HT1080 (cell line): ENCODE measurements around the gene MTUS2. TPM values are rescaled to one million over a fixed set of nuclear protein-coding genes. Genes with fewer than 3 reads are reported as not detected.
A peak's percentile ranks its signal among the peaks of the same experiment; 100 is the strongest.

Experiments used
- DNase-seq: peaks from one replicate; pipeline ENCODE4 v3.0.0-alpha.2; 2015; ENCODE audit warnings: low read depth
- total RNA-seq: library from RNA; depleted of rRNA; stranded (reverse); fragments of >200 nt; shearing (Covaris generic); gene quantifications from 2 replicates; pipeline ENCODE4 v1.2.3, GENCODE V29; 2014

Gene MTUS2
- total RNA-seq, 1 experiment from 2014 or later, result 0.19 TPM

DNA sequence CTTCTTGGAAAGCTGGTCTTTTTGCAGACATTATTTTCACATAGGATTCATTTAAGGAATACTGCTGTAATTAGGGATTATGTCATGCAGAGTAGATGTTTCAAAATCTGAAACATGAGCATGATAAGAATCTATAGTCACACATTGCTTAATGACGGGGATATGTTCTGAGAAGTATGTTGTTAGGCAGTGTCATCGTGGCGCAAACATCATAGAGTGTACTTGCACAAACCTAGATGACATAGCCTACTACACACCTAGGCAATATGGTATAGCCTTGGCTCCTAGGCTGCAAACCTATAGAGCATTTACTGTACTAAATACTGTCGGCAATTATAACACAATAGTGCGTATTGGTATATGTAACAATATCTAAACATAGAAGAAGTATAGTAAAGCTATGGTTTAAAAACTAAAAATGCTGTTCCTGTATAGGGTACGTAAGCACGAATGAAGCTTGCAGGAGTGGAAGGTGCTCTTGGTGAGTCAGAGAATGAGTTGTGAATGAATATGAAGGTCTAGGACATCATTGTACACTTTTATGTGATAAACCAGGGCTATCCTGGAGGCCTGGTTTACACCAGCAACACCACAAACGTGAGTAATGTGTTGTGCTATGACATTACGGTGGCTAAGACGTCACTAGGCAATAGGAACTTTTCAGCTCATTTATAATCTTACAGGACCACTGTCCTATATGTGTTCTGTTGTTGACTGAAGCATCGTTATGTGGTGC lies 283.1 kb downstream of the MTUS2 start:
- no peak for DNase-seq

DNA sequence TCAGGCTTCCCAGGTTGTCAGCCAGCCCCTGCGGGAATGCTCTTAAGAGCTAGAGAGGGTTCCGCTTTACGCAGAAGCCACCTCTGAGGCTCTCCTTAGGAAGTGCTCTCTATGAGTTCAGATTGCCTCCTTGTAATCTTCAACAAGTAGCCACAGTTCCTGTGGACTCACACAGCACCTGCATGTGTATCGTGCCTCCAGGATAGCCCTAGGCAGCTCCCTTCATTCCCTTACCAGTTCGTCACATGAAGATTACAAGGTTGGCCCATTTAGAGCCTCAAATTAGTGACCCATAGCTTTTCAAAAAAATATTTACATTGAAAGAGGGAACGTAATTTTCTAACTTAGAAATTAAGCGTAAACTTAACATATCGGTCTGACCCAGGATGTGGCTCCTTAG lies 284.3 kb downstream of the MTUS2 start:
- no peak for DNase-seq

DNA sequence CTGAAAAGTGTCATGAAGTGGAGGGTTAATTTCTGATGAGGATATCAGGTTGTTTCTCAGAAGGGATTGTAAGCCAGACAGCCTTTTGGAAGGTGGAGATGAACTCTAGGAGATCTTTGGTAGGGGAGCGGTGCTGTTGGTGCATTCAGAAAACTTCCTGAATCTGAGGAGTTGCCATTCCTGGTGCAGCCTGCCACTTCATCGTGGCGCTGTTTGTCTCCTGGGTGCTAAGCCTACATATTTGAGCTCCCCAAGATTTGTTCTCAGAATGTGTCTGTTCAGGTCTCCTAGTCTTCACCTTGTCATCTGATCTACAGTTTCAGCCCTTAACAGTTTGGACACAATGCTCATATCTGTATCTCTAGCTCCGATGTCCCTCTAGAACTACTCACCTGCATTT lies 285.6 kb downstream of the MTUS2 start:
- no peak for DNase-seq

DNA sequence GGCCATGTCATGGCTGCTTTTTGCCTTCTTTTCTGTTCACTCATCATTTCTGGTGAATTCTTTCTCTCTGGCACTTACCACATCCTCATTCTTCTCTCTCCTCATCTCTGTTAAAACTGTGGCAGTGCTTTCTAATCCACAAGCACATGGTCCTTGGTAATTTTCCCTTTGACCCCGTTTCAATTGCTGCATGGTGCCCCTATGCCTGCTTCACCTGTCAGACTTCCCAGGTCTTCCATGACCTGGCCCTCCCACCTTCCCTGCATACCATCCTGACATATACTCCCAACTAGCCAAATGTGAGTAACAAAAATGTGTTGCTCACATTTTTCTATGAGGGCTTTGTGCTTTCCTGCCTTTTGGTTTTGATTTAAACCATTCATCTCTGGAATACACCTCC lies 286.5 kb downstream of the MTUS2 start:
- DNase-seq, result no peak

DNA sequence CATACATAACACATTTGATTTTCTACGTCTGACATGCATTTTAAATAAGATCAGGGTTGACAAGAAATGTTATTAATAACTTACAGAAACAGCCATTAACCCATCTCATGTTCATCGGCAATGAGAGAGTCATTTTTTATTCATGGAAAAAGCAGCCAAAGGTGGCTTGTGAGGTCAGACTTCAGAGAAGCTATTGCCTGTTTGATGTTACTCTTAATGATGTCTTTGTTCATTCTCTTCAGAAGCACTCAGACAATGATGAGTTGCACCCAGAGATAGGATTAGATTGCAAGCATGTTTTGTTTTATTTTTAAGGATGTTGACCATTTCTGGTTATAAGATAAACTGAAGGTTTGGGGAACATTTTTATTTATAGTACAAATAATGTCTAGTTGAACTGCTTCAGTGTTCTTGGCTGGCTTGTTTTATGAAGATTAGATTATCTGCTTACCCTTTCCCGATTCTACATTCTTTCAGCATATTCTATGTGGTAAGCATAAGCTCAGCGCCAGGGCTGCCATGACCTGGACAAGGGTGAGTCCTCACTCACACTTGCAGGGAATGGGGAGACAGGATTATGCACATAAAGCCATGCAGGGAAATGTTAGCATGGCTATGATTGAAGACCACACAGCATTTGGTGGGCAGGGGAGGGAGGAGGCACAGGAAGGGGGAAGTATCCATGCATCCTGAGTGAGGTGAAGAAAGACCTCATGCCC lies 288.1 kb downstream of the MTUS2 start:
- DNase-seq, result no peak

DNA sequence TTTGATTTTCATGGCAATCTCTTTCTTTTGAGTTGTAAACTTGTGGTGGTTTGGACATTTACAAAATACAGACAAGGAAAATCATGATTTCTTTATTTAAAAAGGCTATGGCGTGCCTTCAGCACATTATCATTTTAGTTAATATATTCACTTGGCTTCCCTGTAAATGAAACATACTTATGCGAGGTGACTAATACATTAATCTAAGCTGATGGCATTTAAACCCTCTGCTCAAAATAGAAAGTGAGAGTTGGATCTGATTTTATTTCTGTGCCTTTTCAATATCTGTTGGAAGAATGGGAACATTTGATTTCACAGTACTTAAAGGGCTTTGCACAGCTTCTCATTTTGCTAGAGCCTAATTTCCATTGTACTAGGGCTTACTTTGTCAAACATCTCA lies 289.8 kb downstream of the MTUS2 start:
- DNase-seq, result no peak

DNA sequence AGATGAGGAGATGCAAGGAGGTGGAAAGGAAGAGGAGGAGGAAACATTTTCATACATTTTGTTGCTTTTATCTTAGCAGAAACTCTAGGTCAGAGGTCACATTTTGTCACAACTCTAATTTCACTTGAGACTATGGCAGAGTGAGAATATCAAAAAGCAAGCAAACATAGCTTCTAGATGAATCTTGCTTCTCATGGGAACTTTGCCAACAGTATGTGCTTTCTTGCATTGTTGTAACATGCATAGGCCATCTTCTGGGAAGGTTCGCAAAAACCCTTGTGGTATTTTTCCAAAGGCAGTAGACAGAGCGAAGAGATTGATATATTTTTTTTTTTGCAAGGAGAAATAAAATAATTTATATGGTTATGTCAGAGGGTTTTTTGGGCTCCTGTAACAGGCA lies 291.3 kb downstream of the MTUS2 start:
- no peak for DNase-seq

DNA sequence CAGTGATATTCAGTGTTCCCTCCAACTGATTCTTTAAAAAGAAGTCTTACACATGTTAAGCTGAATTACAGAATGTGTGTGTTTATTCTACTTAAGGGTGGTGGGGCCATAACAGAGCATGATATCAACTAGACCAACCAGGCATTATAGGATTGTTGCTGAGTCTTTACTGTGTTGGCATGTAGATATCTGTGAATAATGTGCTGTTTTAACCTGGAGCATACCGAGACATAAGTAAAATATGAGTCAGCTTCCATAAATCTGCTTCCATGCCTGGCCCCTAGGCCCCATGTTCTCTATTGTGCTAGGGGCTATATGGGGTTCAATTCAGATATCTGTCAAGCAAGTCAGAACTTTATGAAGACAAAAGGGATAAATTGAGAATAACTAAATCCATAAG lies 295.7 kb downstream of the MTUS2 start:
- no peak for DNase-seq

DNA sequence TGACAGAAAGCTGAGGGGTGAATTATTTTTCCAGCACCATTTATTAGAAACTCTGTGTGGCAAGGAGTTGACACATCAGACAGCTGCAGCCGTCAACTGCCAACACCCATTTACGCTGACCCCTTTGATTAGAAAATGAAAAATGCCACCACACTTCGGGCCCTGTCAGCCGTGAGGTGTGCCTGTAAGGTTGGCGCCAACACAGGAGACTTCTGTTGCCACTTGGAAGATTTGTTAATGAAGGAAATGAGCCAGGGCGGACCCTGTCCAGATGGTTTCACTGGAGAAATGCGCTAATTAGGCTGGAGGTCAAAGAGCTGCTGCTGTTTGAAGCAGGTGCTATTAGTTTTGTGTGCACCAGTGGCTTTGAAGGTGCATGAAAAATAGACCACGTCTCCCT lies 297.5 kb downstream of the MTUS2 start:
- DNase-seq, result no peak

DNA sequence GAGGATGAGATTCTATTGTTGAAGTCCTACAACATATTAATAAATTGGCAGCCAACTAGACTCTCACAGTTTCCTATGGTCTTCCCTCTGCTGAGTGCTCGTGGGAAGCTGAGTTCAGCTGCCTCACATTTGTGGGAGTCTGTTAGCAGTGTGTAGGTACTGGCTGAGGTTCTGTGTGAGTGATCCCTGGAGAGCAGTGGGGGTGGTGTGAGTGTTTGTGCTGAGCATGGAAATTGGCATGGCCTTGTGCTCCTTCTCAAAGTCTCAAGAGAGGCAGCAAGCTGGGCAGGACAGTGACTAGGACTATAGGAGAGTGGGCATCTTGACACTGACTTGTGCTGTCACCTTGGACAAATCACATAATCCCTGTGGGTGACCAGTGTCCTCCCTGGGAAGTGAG lies 298.3 kb downstream of the MTUS2 start:
- no peak for DNase-seq

DNA sequence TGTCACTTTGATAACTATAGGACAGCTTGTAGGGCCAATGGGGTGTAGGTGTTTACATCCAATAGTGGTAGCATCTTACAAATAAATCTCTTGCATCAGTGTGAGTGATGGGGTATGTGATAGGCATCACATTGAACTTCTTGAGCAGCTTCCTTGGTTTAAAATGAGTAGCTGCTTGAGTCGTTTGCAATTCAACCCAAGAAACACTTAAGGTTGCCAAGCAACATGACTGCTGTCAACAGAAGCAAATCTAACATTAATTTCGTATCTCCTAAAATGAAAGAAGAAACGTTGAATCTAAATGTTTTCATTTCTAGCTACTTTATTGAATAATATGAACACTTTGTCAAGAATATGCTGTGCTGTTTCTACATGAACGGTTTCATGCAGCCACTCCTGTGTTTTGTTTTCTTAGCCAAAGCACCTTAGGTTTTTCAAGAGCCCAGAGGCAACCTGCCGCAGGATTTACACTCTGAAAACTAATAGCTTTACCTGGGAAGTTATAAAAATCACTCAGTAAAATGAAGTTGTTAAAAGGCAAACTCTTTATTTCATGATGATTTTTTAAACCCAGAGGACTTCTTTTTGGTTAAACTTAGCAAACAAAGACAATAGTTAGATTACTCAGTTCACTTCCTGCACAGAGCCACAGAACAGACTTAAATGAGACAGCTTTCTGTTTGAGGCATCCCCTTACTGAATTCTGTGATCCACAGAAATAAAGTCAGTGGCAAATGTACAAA lies 305.2 kb downstream of the MTUS2 start:
- no peak for DNase-seq

DNA sequence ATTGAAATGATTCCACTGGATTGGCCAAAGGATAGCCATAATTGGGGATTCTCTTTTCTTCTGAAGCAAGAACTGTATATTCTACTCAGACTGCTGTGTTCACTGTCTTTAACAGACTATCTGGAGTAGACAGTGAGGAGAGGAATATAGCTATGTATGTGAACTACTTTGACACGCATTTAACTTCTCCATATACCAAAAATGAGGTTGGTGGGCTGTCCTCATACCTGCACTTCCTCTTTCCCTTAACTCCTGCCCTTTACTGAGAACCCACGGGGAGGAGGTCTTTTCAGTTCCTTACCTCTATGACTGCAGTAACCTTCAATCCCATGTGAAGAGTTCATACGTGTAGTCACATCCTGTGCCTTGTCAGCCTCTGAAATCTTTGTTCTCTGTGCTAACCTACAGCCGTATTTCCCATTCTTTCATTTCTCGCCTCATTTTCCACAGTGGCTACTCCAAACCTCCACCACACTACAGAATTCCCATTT lies 305.8 kb downstream of the MTUS2 start:
- no peak for DNase-seq

DNA sequence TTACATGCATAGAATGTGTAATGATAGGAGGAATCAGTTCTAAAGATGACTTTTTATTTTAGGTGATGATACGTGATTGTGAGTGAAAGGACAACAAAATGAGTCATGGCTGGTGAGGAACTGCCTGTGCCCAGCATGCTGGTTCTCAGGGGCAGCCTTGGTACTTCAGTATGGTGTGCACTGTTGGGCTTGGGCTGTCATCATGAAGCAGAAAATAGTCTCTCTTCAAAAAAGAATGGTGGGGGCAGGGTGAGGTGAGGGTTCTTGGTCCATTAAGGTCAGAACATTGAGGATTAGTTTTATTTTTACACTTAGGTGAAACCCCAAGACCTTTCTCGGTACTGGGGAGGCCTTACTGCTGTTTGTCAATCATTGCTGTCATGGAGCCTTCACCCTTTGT lies 309.5 kb downstream of the MTUS2 start:
- no peak for DNase-seq

DNA sequence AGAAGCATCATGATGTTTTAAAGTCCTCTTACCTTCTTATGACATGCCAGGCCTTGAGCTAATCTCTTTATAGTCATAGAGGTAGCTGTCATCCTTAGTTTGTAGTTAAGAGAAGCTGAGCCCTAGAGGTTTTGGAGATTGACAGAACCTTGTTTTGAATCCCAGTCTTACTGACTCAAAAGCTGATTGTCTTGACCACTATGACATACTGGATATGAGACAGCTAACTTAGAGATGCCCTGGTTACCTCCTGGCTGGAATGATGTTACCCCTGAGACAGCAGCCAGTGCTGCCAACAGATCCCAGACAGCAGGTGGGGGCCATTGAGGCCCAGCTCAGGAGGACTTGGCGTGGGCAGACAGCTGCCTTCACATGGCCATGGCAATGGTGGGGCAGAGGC lies 311.0 kb downstream of the MTUS2 start:
- DNase-seq, result no peak

DNA sequence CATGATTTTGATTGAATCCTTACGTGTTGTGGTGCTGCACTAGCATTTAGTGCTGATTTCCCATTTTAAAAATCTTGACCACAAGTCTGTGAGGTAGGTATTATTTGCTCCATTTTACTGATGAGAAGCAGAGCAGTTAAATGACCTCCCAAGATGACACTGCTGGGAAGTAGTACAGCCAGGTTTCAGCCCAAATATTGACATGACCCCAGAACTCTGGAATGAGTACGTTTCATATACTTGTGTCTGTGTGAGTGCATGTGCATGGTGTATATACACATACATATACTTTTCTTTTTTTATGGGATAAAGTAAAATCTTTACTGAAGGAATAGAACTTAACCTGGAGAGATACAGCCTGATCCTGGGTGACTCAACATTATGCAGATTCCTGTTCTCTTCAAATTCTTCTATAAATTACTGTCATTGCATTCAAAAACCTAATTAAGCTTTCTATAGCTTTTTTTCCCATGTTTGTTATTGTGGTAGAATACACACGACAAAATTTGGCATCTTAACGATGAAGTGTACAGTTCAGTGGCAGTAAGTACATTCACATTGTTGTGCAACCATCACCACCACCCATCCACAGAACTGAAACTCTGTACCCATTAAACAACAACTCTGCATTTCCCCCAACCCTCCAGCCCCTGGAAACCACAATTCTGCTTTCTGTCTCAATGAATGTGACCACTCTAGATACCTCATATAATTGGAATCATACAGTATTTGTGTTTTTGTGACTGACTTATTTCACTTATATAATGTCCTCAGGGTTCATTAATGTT lies 311.9 kb downstream of the MTUS2 start:
- DNase-seq, result no peak

DNA sequence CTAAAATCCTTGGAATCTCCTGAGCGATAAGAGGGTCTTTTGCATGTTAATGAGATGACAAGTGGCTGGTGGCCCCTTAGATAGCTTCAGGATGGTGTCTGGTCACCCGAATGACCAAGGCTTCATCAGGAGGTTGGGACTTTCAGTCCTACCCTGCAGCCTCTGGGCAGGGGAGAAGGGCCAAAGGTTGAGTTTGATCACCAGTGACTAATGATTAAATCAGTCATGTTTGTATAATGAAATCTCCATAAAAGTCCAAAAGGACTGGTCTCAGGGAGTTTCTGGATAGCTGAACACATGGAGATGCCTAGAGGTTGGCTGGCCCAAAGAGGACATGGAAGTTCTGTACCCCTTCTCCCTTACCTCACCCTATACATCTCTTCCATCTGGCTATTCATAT lies 316.2 kb downstream of the MTUS2 start:
- DNase-seq, result no peak

DNA sequence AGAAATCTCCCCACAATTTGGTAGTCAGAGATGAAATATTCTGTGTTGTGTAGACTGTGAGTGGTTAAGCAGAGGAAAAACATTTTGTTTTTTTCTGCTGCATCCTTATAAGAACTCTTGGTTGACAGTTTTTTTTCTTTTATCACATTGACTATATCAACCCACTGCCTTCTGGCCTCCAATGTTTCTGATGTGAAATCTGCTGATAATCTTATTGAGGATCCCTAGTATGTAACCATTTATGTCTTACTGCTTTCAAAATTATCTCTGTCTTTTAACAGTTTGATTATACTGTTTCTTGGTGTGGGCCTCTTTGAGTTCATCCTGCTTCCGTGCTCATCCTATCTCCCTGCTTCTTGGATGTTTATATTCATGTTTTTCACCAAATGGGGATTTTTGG lies 316.9 kb downstream of the MTUS2 start:
- DNase-seq, result no peak

DNA sequence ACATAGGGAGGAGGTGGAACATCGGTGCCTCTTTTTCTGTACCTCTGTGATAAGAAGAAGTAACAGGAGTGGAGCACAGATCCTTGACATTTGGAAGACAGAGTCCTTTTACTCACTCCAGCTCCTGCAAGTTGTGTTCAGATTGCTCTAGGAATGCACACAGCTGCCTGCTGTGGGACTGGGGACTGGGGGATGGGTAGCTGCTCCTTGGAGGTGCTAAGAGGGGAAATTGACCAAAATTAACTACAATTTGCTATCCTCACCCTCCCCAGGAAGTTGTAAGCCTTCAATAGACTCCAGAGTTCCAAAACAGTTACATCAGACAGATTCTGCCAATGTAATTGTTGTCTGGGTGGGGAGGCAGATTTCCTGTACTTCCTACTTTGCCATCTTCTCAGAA lies 317.9 kb downstream of the MTUS2 start:
- DNase-seq, result no peak

DNA sequence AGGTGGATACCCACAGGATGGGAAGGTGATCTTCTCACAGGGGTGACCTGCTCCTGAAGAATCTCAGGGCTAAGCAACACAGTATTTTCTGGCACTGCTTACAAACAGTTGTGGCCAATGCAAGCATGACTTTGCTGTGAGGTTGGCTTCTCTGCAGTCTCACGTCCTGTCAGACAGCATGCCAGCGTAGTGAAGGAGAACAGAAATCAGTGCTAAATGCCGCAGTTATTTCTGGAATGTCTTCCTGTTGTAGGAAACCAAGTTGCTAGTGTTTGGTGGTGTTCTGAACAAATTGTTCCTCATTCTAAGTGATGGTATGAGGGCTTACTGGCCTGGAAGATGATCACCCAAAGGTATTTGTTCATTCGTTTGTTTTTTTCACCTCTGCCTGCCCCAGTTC lies 320.1 kb downstream of the MTUS2 start:
- peak; percentile 77 for DNase-seq

DNA sequence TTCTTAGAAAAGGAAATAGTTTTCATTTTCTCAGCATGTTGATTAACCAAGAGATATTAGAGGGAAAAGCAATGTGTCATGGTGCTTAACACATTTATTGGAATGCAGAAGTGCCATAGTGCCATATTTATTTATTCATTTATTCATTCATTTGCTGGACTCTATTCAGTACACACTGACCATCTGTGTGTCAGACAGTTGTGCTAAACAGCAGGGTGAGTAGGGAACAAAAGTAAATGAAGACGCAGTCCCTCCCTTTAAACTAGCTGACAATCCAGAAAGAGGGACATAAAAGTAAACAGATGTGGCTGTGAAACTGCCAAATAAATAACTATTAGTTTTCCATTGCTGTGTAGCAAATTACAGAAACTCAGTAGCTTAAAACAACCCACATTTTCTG lies 323.7 kb downstream of the MTUS2 start:
- no peak for DNase-seq

DNA sequence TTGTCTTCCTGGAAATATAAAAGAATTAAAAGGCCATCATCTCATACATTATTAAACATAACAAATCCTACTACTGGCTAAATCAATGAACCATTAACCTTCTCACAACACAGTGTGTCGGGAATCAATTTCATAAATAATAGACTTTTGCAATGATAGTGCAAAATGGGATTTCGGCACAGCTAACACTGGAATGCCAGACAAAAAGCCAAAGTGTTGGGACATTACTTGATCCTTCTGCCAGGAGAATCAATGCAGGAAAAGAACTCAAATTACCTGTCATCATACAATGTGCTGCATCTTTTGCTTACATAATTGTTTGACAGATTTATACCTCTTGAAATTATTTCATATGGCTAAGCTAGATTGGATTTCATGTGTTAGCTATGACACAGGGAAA lies 334.3 kb downstream of the MTUS2 start:
- no peak for DNase-seq

DNA sequence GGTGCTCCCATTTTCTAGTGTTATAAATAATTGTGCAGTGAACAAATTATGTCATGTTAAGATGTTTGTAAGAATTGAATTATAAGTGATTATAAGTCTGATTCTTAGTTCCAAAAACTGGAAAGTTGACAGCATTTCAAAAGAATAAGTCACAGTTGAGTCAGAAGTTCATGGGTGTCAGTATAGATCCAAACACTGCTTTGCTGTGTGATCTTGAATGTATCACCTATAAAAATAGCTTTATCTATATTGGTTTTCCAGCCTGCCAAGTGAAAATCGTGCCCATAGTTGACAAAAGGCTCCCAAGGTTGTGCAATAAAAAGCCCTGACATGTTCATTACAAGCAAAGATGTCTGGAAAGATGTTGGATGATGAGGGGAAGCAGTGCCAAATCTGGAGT lies 336.0 kb downstream of the MTUS2 start:
- DNase-seq, result no peak
